Spinal cord (tissue), 10 donors: ENCODE data around the gene ERBB4. TPM values are rescaled to one million over a fixed set of nuclear protein-coding genes. Genes with fewer than 3 reads are reported as not detected.

Experiments
- DNase-seq, 6 donors: peaks; one replicate each; pipeline versions ENCODE4 v3.0.0 to v3.0.0-alpha.2; 2013 to 2015; ENCODE audit warnings: low spot score in 6 of 6, low read depth in 4 of 6
- H3K27ac ChIP-seq: one replicate; pipeline ENCODE4 v1.5.1; 2013; ENCODE audit warnings: low read depth, low read length, control low read depth
- H3K27me3 ChIP-seq: one replicate; pipeline ENCODE4 v1.6.1; 2013; ENCODE audit warnings: low read length; ENCODE audit not compliant: control insufficient read depth, insufficient read depth
- H3K36me3 ChIP-seq: one replicate; pipeline ENCODE4 v1.6.1; 2013; ENCODE audit warnings: low read length; ENCODE audit not compliant: control insufficient read depth, insufficient read depth
- H3K4me1 ChIP-seq: one replicate; pipeline ENCODE4 v1.6.1; 2013; ENCODE audit warnings: low read length; ENCODE audit not compliant: control insufficient read depth, insufficient read depth
- H3K4me3 ChIP-seq: one replicate; pipeline ENCODE4 v1.5.1; 2013; ENCODE audit warnings: low read depth, low read length, control low read depth
- H3K9me3 ChIP-seq: one replicate; pipeline ENCODE4 v1.6.1; 2013; ENCODE audit warnings: low read length; ENCODE audit not compliant: control insufficient read depth, insufficient read depth
- WGBS: methylation state at CpG from one replicate; pipeline ENCODE4 v1.1.5; 2013; ENCODE audit warnings: missing lambda C conversion rate; ENCODE audit not compliant: insufficient coverage; 5-methylcytosine and 5-hydroxymethylcytosine counted together
- polyA plus RNA-seq, 2 donors: library from polyadenylated mRNA; unstranded; fragments of 120-200 nt; gene quantifications; one replicate each; pipeline ENCODE4 v1.2.1, GENCODE V29; 2013; ENCODE audit not compliant: insufficient read length in 2 of 2
- total RNA-seq, 2 donors: library from RNA; depleted of rRNA in 1 of 2; stranded (reverse); fragments of 120-200 nt in 1 of 2; fragments of >200 nt in 1 of 2; gene quantifications; one replicate each; pipeline versions ENCODE4 v1.2.3 to v1.2.4, GENCODE V29; 2013 to 2014
- donor health status: healthy.

The ERBB4 gene
- total and polyA plus RNA-seq, 4 donors = 14.4 to 41.7 (median 20.8) TPM

DNA sequence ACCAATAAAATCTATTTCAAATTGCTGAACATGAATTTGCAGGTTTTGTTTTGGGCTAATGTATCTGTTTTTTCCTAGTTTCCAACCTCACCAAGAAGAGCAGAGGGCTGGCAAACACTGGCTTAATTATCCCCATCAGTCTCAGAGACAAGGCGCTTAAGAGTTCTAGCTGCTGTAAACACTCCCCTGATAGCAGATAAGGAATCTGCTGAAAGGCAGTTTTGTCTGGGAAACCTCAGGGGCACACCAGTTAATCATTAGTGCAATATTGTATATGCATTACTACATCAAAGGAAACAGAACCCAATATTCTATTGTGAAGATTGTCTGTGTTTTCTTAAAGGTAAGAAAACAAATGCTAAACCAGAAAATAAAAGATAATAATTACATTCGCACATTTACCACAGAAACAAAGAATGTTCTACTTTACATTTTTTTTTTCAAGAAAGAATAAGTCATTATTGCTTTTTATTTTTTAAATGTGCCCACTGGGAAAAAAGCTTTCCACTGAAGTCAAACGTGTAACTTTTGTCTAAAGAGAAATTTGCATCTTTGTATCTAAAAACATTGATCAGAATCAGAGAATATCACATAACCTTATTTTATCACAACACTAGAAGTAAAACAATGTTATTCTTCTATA is 179.1 kb downstream of the ERBB4 start:
- no peaks in the 10 kb centered on the region for H3K27me3 ChIP-seq
- H3K27ac ChIP-seq = no peak overlapping the region
- no peak overlapping the region for H3K4me3 ChIP-seq
- WGBS = no CpG with 5 or more reads among the region's 3 CpGs
- DNase-seq = peak in 2 of 6 donors; percentile 35 to 81
- H3K4me1 ChIP-seq = no peaks in the 10 kb centered on the region
- H3K36me3 ChIP-seq = no peaks in the 10 kb centered on the region
- H3K9me3 ChIP-seq = no peaks in the 10 kb centered on the region

DNA sequence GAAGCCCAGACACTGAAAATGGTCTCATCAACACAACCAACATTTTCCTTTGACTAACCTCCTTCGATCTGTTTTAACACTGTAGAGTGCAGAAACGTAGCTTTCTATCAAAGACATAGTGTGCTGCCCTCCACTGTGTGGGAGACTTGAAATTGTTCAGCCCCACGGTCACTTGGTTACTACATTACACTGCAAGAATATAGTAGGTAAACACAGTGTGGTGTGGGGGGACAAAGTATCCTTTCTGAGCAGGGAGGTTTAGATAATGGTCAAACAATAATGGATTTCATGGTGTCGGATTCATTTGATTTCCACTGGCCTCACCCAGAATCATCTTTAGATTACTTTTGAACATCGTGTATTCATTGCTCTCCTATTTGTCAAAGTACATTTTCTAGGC is 181.0 kb downstream of the ERBB4 start:
- peak in 2 of 6 donors; percentile 21 to 68 for DNase-seq
- 86% methylated on average over 1 of the region's 5 CpGs for WGBS
- Histone ChIP-seq H3K27ac (no peak overlapping the region), H3K27me3 (no peaks in the 10 kb centered on the region), H3K4me1 (no peaks in the 10 kb centered on the region), H3K36me3 (no peaks in the 10 kb centered on the region), H3K9me3 (no peaks in the 10 kb centered on the region), H3K4me3 (no peak overlapping the region)

DNA sequence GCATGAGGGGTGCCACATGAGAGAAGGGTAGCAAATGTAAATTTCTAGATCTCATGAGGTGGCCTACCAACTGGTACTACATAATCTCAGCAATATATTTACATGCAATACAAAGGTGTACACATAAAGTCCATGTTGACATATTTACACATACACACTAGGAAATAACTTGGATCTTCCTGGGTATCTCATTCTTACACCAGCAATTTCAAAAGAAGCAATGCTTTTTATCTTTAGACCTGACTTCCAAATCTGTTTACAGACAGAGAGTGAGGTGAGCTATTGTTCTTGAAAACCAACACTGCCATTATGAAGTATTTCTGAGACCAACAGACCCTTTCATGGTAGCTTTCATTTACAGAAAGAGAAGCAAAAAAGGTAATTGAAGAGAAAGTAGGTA is 184.2 kb downstream of the ERBB4 start:
- DNase-seq = no peak
- H3K27me3 ChIP-seq = no peaks in the 10 kb centered on the region
- no peaks in the 10 kb centered on the region for H3K9me3 ChIP-seq

DNA sequence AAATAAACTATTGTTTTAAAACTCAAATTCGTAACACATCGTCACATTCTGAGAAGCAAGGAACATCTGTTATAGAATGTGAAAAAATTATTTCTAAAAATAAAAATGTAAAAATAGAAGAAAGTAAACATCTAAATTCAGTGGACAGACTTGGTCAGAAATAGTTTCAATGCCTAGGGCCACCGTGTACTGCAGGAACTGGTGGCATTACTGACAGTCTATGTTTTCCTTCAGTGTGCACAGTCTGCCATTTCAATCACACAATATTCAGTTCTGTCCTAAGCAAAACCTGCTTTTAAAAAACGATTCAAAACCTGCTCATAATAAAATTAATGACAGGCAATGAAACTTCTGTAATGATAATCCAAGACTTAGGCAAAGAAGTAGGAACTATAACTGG is 190.1 kb downstream of the ERBB4 start:
- Histone ChIP-seq H3K36me3 (no peaks in the 10 kb centered on the region), H3K27ac (no peak overlapping the region), H3K4me1 (no peaks in the 10 kb centered on the region), H3K27me3 (no peaks in the 10 kb centered on the region), H3K4me3 (no peak overlapping the region), H3K9me3 (no peaks in the 10 kb centered on the region)
- DNase-seq = no peak
- no CpG with 5 or more reads among the region's 4 CpGs for WGBS

More for the DNA sequence above, 184.2 kb downstream of the ERBB4 start:
- Histone ChIP-seq H3K27ac (no peak overlapping the region), H3K4me1 (no peaks in the 10 kb centered on the region), H3K4me3 (no peak overlapping the region), H3K36me3 (no peaks in the 10 kb centered on the region)

DNA sequence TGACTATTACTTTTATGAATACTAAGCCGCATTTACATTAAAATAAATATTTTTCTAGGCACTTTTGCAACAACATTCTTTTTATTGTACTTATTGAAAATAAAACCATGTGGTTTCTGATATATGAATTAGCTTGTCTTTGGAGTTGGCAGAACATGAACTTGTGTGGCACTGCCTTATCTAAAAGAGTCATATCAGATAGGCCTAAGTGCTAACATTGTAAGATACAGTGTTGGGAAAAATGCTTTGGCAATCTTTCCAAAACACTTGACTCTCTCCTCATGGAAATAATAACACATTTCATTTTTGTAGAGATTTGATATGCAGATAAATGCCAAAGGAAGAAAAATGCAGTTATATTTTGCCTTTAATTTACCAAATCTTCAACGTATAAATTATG is 191.7 kb downstream of the ERBB4 start:
- no peak overlapping the region for H3K27ac ChIP-seq
- H3K9me3 ChIP-seq = no peaks in the 10 kb centered on the region
- H3K4me1 ChIP-seq = no peaks in the 10 kb centered on the region
- no CpG with 5 or more reads among the region's 2 CpGs for WGBS
- H3K27me3 ChIP-seq = no peaks in the 10 kb centered on the region
- no peak for DNase-seq
- H3K4me3 ChIP-seq = no peak overlapping the region
- no peaks in the 10 kb centered on the region for H3K36me3 ChIP-seq

DNA sequence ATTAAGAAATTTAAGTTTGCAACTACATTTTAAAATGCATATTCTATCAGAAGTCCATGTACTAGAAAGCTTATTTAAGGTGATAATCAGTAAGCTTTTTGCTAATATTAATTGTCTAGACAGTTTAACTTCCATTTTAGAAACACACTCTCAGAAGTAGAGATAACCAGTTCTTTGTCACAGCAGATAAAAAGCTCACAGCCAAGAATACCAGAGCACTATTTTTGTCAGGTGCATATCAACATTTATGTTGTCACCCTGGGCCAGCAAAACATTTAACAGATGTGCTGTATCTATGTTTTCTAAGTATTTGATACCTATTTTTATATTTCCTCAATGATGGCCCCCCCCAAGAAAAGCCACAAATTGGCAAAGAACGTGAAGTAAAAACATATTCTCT is 192.6 kb downstream of the ERBB4 start:
- no peak overlapping the region for H3K27ac ChIP-seq
- H3K4me1 ChIP-seq = no peaks in the 10 kb centered on the region
- no peaks in the 10 kb centered on the region for H3K36me3 ChIP-seq
- H3K27me3 ChIP-seq = no peaks in the 10 kb centered on the region
- no peaks in the 10 kb centered on the region for H3K9me3 ChIP-seq
- DNase-seq = no peak
- H3K4me3 ChIP-seq = no peak overlapping the region
- no CpG with 5 or more reads among the region's 1 CpG for WGBS

DNA sequence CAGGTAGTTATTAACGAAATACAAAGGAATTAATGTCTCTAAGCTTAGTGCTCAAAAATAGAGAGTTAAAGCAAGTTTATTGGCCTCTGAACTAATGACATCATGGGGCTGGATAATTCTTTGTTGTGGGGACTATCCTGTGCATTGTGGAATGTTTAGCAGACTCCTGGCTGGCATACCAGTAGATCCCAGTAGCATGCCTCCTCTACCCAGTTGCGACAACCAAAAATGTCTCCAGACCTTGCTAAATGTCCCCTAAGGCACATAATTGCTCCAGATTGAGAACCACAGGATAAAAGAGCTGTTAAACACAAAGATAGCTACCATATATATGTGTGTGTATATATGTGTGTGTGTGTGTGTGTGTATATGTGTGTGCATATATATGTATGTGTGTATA is 194.5 kb downstream of the ERBB4 start:
- no peak for DNase-seq
- no CpG with 5 or more reads among the region's 2 CpGs for WGBS
- H3K36me3 ChIP-seq = no peaks in the 10 kb centered on the region
- H3K27me3 ChIP-seq = no peaks in the 10 kb centered on the region
- no peak overlapping the region for H3K27ac ChIP-seq
- H3K9me3 ChIP-seq = no peaks in the 10 kb centered on the region
- H3K4me1 ChIP-seq = no peaks in the 10 kb centered on the region
- H3K4me3 ChIP-seq = no peak overlapping the region

DNA sequence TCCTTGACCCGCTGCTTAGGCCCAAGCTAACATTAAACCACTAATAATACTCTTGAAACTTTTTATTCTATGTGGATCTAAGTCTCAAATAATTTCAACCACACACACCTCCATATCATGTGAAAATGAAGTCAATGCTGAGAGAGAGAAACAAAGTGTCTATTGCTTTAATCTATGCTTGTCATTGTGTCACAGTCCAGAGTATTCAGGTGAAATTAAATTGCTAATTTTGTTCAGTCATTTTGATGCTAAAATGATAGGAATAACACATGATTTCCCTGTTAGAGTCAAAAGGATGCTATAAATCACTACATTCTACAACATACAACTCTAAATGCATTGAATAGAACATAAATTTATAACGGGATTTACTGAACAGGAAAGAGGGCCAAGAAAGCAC is 195.4 kb downstream of the ERBB4 start:
- Histone ChIP-seq H3K36me3 (no peaks in the 10 kb centered on the region), H3K9me3 (no peaks in the 10 kb centered on the region), H3K27me3 (no peaks in the 10 kb centered on the region), H3K4me1 (no peaks in the 10 kb centered on the region), H3K4me3 (no peak overlapping the region), H3K27ac (no peak overlapping the region)
- no CpG with 5 or more reads among the region's 2 CpGs for WGBS
- DNase-seq = no peak

DNA sequence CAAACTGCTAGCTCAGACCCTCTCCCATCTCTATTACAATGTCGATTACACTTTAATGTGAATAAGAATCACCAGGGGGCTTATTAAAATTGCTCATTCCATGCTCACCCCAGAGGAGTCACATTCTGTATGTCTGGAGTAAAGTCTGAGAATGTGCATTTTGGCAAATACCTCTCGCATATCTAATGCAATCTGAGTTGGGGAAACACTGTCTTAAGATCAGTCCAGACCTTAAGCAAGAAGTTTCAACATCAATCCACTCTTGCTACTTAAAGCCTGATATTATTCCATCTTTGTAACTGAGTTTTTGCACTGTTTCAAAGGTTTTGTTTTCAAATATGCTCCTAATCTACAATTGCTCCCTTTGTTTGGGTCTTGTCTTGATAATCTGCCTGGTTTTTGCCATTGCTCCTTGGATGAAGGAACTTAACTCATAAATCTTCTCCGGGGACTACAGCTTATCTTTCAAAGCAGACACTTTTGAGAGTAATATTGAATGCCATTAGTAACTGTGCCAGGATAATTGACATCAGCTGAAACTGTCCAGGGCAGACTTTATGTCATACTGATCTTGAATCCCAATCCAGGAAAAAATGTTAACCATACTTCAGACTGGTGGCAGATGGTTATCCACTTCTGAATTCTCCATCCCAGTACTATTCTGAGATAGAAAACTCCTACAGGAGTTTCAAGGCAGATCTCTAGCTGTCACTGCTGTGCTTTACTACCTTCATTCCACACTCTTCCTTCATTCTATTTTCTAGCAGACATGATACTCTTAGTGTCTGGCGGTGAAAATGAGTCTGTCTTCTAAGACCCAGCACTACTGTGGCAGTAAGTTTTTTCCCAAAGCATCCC is 200.9 kb downstream of the ERBB4 start:
- Histone ChIP-seq H3K36me3 (no peaks in the 10 kb centered on the region), H3K27ac (no peak overlapping the region), H3K4me1 (no peaks in the 10 kb centered on the region), H3K9me3 (no peaks in the 10 kb centered on the region), H3K4me3 (no peak overlapping the region), H3K27me3 (no peaks in the 10 kb centered on the region)
- no CpG with 5 or more reads among the region's 4 CpGs for WGBS
- no peak for DNase-seq

DNA sequence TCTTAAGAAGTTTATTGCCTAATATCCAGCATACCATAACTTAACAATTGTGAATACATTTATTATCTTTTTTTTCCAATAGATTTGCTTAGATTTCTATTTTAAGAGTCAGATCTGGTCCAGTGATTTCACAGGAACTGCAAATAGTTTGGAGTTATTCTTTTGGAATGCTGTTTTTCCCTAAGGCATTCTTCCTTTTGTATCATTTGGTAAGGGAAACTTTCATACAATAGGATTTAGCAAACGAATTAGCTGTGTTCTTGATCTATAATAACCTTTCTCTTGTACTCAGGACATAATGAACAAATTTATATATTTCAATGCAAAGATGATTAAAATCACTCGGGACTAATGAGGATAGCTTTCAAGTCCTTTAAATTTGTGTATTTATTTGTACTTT is 201.6 kb downstream of the ERBB4 start:
- no peaks in the 10 kb centered on the region for H3K36me3 ChIP-seq
- no peak for DNase-seq
- H3K4me1 ChIP-seq = no peaks in the 10 kb centered on the region
- WGBS = no CpG with 5 or more reads among the region's 2 CpGs
- no peak overlapping the region for H3K4me3 ChIP-seq
- no peak overlapping the region for H3K27ac ChIP-seq
- no peaks in the 10 kb centered on the region for H3K27me3 ChIP-seq
- H3K9me3 ChIP-seq = no peaks in the 10 kb centered on the region
